Measurements from ENCODE around the gene COL23A1. TPM values are rescaled to one million over a fixed set of nuclear protein-coding genes. Genes with fewer than 3 reads are reported as not detected.

COL23A1 gene
- total and polyA plus RNA-seq, 2 of the 8 experiments (the other 6 are each of a cell fraction or from before 2014, with no cell fraction given), result 3.1 to 4.7 TPM

GRCh38 chr5:178241231-178241663 lies 348.9 kb downstream of the COL23A1 start (continued):
- TF ChIP-seq CTCF (IDR thresholded peaks at IDR 0.05; ENCODE audit: control extremely low read depth in 1 of 3, insufficient read depth in 1 of 3, low read depth in 1 of 3, low read length in 3 of 3), result no peak

All from H1 (cell line).